IMR-90 (cell line): Measurements from ENCODE around the gene CLK4. TPM values are rescaled to one million over a fixed set of nuclear protein-coding genes. Genes with fewer than 3 reads are reported as not detected.

Experiments
- ATAC-seq: fragments of 200-7000 bp; cut with Tn5 transposase; 2 replicates; pipeline ENCODE4 v1.9.1; 2020; ENCODE audit warnings: low read depth, mild to moderate bottlenecking, moderate library complexity
- BruUV-seq: library from RNA; stranded (reverse); fragments of 400-500 nt; replicated peaks from 2 replicates; lab custom pipeline; 2021; lab: Mats Ljungman, UMichigan
- CTCF ChIA-PET: fragments of 300-600 bp; formaldehyde crosslinking; extraction: SDS; loops from one replicate; lab custom pipeline; 2021; ENCODE audit warnings: antibody characterized with exemption; lab: Yijun Ruan, JAX
- POLR2A ChIA-PET: fragments of 300-600 bp; sonication (Branson Sonifier 250); formaldehyde crosslinking; loops from one replicate; lab custom pipeline; 2022; ENCODE audit warnings: antibody characterized with exemption; ENCODE audit not compliant: unreplicated experiment; lab: Charles Lee
- DNase-seq: peaks from one replicate; pipeline ENCODE4 v3.0.0; 2013
- H2AFZ ChIP-seq: replicated peaks from 2 replicates; pipeline ENCODE3; 2013; ENCODE audit warnings: low read length, mild to moderate bottlenecking; ENCODE audit not compliant: poor library complexity
- H2AK5ac ChIP-seq: 2 replicates; pipeline ENCODE4 v1.6.1; 2013; ENCODE audit warnings: low read depth, low read length, inconsistent platforms
- H2AK9ac ChIP-seq: replicated peaks from 2 replicates; pipeline ENCODE3; 2013; ENCODE audit warnings: mild to moderate bottlenecking, low read depth, low read length, moderate library complexity; ENCODE audit not compliant: poor library complexity
- H2BK120ac ChIP-seq: 2 replicates; pipeline ENCODE4 v1.6.1; 2013; ENCODE audit warnings: low read depth, low read length, inconsistent platforms
- H2BK15ac ChIP-seq: 3 replicates; pipeline ENCODE4 v1.6.1; 2013; ENCODE audit warnings: low read depth, low read length, inconsistent platforms
- H2BK20ac ChIP-seq: 2 replicates; pipeline ENCODE4 v1.6.1; 2013; ENCODE audit warnings: low read depth, mild to moderate bottlenecking, inconsistent platforms, low read length, moderate library complexity
- H2BK5ac ChIP-seq: 2 replicates; pipeline ENCODE4 v1.6.1; 2013; ENCODE audit warnings: mild to moderate bottlenecking, low read depth, low read length, inconsistent platforms; ENCODE audit not compliant: poor library complexity, severe bottlenecking
- H3K14ac ChIP-seq: replicated peaks from 2 replicates; pipeline ENCODE4 v1.6.1; 2013; ENCODE audit warnings: low read depth, low read length, inconsistent platforms
- H3K18ac ChIP-seq: 2 replicates; pipeline ENCODE4 v1.6.1; 2013; ENCODE audit warnings: low read depth, low read length, control low read depth
- H3K23ac ChIP-seq: 2 replicates; pipeline ENCODE4 v1.6.1; 2013; ENCODE audit warnings: low read depth, low read length, inconsistent platforms
- H3K27ac ChIP-seq: 2 replicates; pipeline ENCODE4 v1.5.1; 2013; ENCODE audit warnings: mild to moderate bottlenecking, control low read depth, low read length; ENCODE audit not compliant: insufficient read depth
- H3K27me3 ChIP-seq: 2 replicates; pipeline ENCODE4 v1.6.1; 2013; ENCODE audit warnings: low read length; ENCODE audit not compliant: control insufficient read depth, insufficient read depth
- H3K36me3 ChIP-seq: 2 replicates; pipeline ENCODE4 v1.6.1; 2013; ENCODE audit warnings: low read length, mixed read lengths; ENCODE audit not compliant: control insufficient read depth, insufficient read depth
- H3K4ac ChIP-seq: 2 replicates; pipeline ENCODE4 v1.6.1; 2013; ENCODE audit warnings: low read depth, low read length, inconsistent platforms
- H3K4me1 ChIP-seq: 2 replicates; pipeline ENCODE4 v1.6.1; 2013; ENCODE audit warnings: low read length, mixed read lengths; ENCODE audit not compliant: control insufficient read depth, insufficient read depth
- H3K4me2 ChIP-seq: 2 replicates; pipeline ENCODE4 v1.6.1; 2013; ENCODE audit warnings: low read depth, mild to moderate bottlenecking, control low read depth, low read length, moderate library complexity
- H3K4me3 ChIP-seq: 2 replicates; pipeline ENCODE4 v1.5.1; 2013; ENCODE audit warnings: low read depth, mild to moderate bottlenecking, control low read depth, low read length, moderate library complexity; ENCODE audit not compliant: insufficient read depth
- H3K56ac ChIP-seq: 2 replicates; pipeline ENCODE4 v1.6.1; 2013; ENCODE audit warnings: low read length, inconsistent platforms; ENCODE audit not compliant: insufficient read depth; ENCODE audit errors: extremely low read depth
- H3K79me1 ChIP-seq, 2 experiments: 2 replicates each; pipeline ENCODE4 v1.6.1; 2013; ENCODE audit warnings: low read length in 2 of 2, inconsistent platforms in 1 of 2, low read depth in 1 of 2
- H3K9ac ChIP-seq: 2 replicates; pipeline ENCODE4 v1.6.1; 2013; ENCODE audit warnings: low read depth, low read length, control low read depth
- H3K9me1 ChIP-seq: 2 replicates; pipeline ENCODE4 v1.6.1; 2013; ENCODE audit warnings: low read length, inconsistent platforms; ENCODE audit not compliant: insufficient read depth
- H3K9me3 ChIP-seq: 2 replicates; pipeline ENCODE4 v1.6.1; 2013; ENCODE audit warnings: low read length; ENCODE audit not compliant: control insufficient read depth, insufficient read depth
- H4K20me1 ChIP-seq: 2 replicates; pipeline ENCODE4 v1.6.1; 2013; ENCODE audit warnings: low read length, inconsistent platforms; ENCODE audit not compliant: insufficient read depth
- H4K5ac ChIP-seq: 2 replicates; pipeline ENCODE4 v1.6.1; 2013; ENCODE audit warnings: mild to moderate bottlenecking, low read depth, low read length, control low read depth
- H4K8ac ChIP-seq, 2 experiments: 2 replicates each; pipeline ENCODE4 v1.6.1; 2013; ENCODE audit warnings: low read depth in 2 of 2, low read length in 2 of 2, control low read depth in 1 of 2, inconsistent platforms in 1 of 2
- H4K91ac ChIP-seq: 2 replicates; pipeline ENCODE4 v1.6.1; 2013; ENCODE audit warnings: low read depth, low read length, inconsistent platforms; ENCODE audit not compliant: insufficient read depth
- MAFK ChIP-seq: IDR thresholded peaks from 2 replicates; pipeline ENCODE4 v1.6.1; 2012; ENCODE audit warnings: low read depth, low read length, improper control_type of control experiment
- MAZ ChIP-seq: IDR thresholded peaks from 2 replicates; pipeline ENCODE4 v1.6.1; 2012; ENCODE audit warnings: low read depth, mild to moderate bottlenecking, low read length, improper control_type of control experiment, moderate library complexity, borderline replicate concordance
- NFE2L2 ChIP-seq: fragments of 150-350 bp; IDR thresholded peaks from 2 replicates; pipeline ENCODE4 v1.6.1; 2016; ENCODE audit warnings: low read depth, mild to moderate bottlenecking, low read length
- POLR2A ChIP-seq: IDR thresholded peaks from 2 replicates; pipeline ENCODE4 v1.6.1; 2012; ENCODE audit warnings: mild to moderate bottlenecking, low read depth, low read length
- RAD21 ChIP-seq: IDR thresholded peaks from 2 replicates; pipeline ENCODE4 v1.6.1; 2012; ENCODE audit warnings: low read length, improper control_type of control experiment
- RFX5 ChIP-seq: IDR thresholded peaks from 2 replicates; pipeline ENCODE4 v1.8.0; 2012; ENCODE audit warnings: low read depth, mild to moderate bottlenecking, low read length, moderate library complexity
- SMC3 ChIP-seq: fragments of 150-350 bp; IDR thresholded peaks from 2 replicates; pipeline ENCODE4 v1.6.1; 2016; ENCODE audit warnings: low read depth, mild to moderate bottlenecking, antibody characterized with exemption, low read length, moderate library complexity
- WGBS, 2 experiments: methylation state at CpG; one replicate each; pipeline versions ENCODE4 v1.1.5 to v1.1.7; 2013; ENCODE audit warnings: missing lambda C conversion rate in 2 of 2; ENCODE audit not compliant: insufficient read length in 1 of 2; ENCODE audit errors: extremely low coverage in 2 of 2; 5-methylcytosine and 5-hydroxymethylcytosine counted together
- dilution Hi-C: fragments of 300-500 bp; cut with HindIII; formaldehyde crosslinking; loops from one replicate; pipeline ENCODE4 v1.14.3; 2018; ENCODE audit warnings: low sequenced_read_pairs; ENCODE audit not compliant: unreplicated experiment
- in situ Hi-C: fragments of 300-500 bp; cut with MboI; formaldehyde crosslinking; loops from 3 replicates; pipeline ENCODE4 v1.14.3; 2019; ENCODE audit warnings: low sequenced_read_pairs, inconsistent platforms, mixed read lengths
- intact Hi-C: fragments of 100-400 bp; cut with micrococcal nuclease; formaldehyde crosslinking; loops from 2 replicates; pipeline ENCODE4 v1.10.0; 2022
- polyA plus RNA-seq, 3 experiments: library from polyadenylated mRNA; depleted of rRNA; stranded (reverse); fragments of >200 nt; gene quantifications; 2 replicates each; pipeline ENCODE4 v1.2.3, GENCODE V29; 2012; ENCODE audit warnings: low replicate concordance in 1 of 3
- total RNA-seq: library from RNA; depleted of rRNA; stranded (reverse); fragments of >200 nt; gene quantifications from 2 replicates; pipeline ENCODE4 v1.2.3, GENCODE V29; 2012
- TF ChIP-seq, protein P1 (sequence below): fragments of 150-350 bp; IDR thresholded peaks from 2 replicates; pipeline ENCODE4 v1.6.1; 2016; ENCODE audit warnings: low read depth, mild to moderate bottlenecking, low read length, moderate library complexity, borderline replicate concordance
- TF ChIP-seq, protein P2 (sequence below): conservative IDR thresholded peaks from 2 replicates; pipeline ENCODE4 v1.5.1; 2012; ENCODE audit warnings: mild to moderate bottlenecking, low read depth, low read length, improper control_type of control experiment

The CLK4 gene
- total and polyA plus RNA-seq, 2 of the 4 experiments (the other 2 are of a cell fraction): 8.2 to 11.9 TPM

DNA sequence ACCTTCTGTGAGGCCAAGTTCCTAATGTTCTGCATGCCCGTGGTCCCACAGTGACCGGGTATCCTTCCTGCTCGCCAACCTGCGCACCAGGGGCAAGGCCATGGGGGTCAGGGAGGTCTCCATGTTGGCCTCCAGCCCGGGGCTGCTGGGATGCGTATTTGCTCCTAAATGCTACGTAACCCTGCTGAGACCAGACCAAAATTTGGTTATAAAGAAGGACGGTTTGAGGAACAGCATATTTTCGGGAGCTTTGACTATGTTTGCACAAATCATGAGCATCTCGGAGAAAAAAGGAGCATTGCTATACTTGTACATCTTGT is 35.7 kb upstream of the CLK4 start:
- no peak overlapping the region for H3K9ac ChIP-seq
- in situ Hi-C loops: no loop called here
- 59% methylated on average over 7 of the region's 10 CpGs; no CpG with 5 or more reads in 1 of the 2 experiments for WGBS, 2 experiments
- H4K8ac ChIP-seq: no peak overlapping the region
- no peaks in the 10 kb centered on the region for H4K20me1 ChIP-seq
- H3K56ac ChIP-seq: no peak overlapping the region
- no peak overlapping the region for H2AK5ac ChIP-seq
- no peak for DNase-seq
- no peak for ATAC-seq
- no peak overlapping the region for H2BK20ac ChIP-seq
- H3K9me3 ChIP-seq: peaks cover 24% of the 10 kb centered on the region
- intact Hi-C loops: no loop called here
- H3K18ac ChIP-seq: no peak overlapping the region
- H3K79me1 ChIP-seq: no peaks in the 10 kb centered on the region
- dilution Hi-C loops: no loop called here
- no peak overlapping the region for H3K4ac ChIP-seq
- no peak overlapping the region for H3K27ac ChIP-seq
- CTCF ChIA-PET: no interaction called here
- H3K4me2 ChIP-seq: no peak overlapping the region
- no peak overlapping the region for H3K4me3 ChIP-seq
- no peak overlapping the region for H3K14ac ChIP-seq
- no peak overlapping the region for H2BK15ac ChIP-seq
- no peak overlapping the region for H4K5ac ChIP-seq
- no peak overlapping the region for H2AFZ ChIP-seq
- no peaks in the 10 kb centered on the region for H3K36me3 ChIP-seq
- H2AK9ac ChIP-seq: no peak overlapping the region
- H4K91ac ChIP-seq: no peak overlapping the region
- BruUV-seq: no TSS peak
- no peaks in the 10 kb centered on the region for H3K9me1 ChIP-seq
- TF ChIP-seq RAD21: no peak
- TF ChIP-seq SMC3: no peak
- TF ChIP-seq MAFK: no peak
- no peak for TF ChIP-seq MAZ
- no peak for TF ChIP-seq NFE2L2
- no peak for TF ChIP-seq POLR2A
- TF ChIP-seq, protein P1, sequence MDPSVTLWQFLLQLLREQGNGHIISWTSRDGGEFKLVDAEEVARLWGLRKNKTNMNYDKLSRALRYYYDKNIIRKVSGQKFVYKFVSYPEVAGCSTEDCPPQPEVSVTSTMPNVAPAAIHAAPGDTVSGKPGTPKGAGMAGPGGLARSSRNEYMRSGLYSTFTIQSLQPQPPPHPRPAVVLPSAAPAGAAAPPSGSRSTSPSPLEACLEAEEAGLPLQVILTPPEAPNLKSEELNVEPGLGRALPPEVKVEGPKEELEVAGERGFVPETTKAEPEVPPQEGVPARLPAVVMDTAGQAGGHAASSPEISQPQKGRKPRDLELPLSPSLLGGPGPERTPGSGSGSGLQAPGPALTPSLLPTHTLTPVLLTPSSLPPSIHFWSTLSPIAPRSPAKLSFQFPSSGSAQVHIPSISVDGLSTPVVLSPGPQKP: no peak
- TF ChIP-seq, protein P2, sequence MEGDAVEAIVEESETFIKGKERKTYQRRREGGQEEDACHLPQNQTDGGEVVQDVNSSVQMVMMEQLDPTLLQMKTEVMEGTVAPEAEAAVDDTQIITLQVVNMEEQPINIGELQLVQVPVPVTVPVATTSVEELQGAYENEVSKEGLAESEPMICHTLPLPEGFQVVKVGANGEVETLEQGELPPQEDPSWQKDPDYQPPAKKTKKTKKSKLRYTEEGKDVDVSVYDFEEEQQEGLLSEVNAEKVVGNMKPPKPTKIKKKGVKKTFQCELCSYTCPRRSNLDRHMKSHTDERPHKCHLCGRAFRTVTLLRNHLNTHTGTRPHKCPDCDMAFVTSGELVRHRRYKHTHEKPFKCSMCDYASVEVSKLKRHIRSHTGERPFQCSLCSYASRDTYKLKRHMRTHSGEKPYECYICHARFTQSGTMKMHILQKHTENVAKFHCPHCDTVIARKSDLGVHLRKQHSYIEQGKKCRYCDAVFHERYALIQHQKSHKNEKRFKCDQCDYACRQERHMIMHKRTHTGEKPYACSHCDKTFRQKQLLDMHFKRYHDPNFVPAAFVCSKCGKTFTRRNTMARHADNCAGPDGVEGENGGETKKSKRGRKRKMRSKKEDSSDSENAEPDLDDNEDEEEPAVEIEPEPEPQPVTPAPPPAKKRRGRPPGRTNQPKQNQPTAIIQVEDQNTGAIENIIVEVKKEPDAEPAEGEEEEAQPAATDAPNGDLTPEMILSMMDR: no peak
- no peak for TF ChIP-seq RFX5
- H2BK5ac ChIP-seq: no peak overlapping the region
- POLR2A ChIA-PET: no interaction called here
- no peak overlapping the region for H3K23ac ChIP-seq
- no peak overlapping the region for H2BK120ac ChIP-seq
- H3K4me1 ChIP-seq: no peaks in the 10 kb centered on the region
- H3K27me3 ChIP-seq: no peaks in the 10 kb centered on the region
